Naive B cell (primary cell): Measurements from ENCODE around the gene GRPR. TPM values are rescaled to one million over a fixed set of nuclear protein-coding genes. Genes with fewer than 3 reads are reported as not detected.

ENCODE experiments used
- ATAC-seq, 2 donors: fragments of 150-1000 bp; cut with Tn5 transposase; 2 replicates each; pipeline ENCODE4 v1.10.0; 2021; ENCODE audit warnings: low read depth in 2 of 2, mild to moderate bottlenecking in 2 of 2, moderate library complexity in 2 of 2
- DNase-seq: peaks from one replicate; pipeline ENCODE4 v3.0.0; 2022
- H3K27ac Mint-ChIP-seq, 6 donors: one replicate each; pipeline ENCODE4 v1.8.0; 2020 to 2022; ENCODE audit warnings: mild to moderate bottlenecking in 6 of 6, mixed read lengths in 6 of 6, moderate library complexity in 5 of 6, inconsistent platforms in 2 of 6
- H3K27me3 Mint-ChIP-seq, 3 donors: one replicate each; pipeline ENCODE4 v1.8.0; 2021 to 2022; ENCODE audit warnings: mixed read lengths in 3 of 3, mild to moderate bottlenecking in 1 of 3
- H3K36me3 Mint-ChIP-seq, 2 donors: one replicate each; pipeline ENCODE4 v1.8.0; 2020 to 2022; ENCODE audit warnings: mixed read lengths in 2 of 2, inconsistent platforms in 1 of 2, mild to moderate bottlenecking in 1 of 2
- H3K4me1 Mint-ChIP-seq, 3 donors: one replicate each; pipeline ENCODE4 v1.8.0; 2020 to 2022; ENCODE audit warnings: mixed read lengths in 3 of 3, inconsistent platforms in 1 of 3, mild to moderate bottlenecking in 1 of 3, moderate library complexity in 1 of 3
- H3K4me3 Mint-ChIP-seq, 8 donors: one replicate each; pipeline ENCODE4 v1.8.0; 2020 to 2022; ENCODE audit warnings: mild to moderate bottlenecking in 8 of 8, mixed read lengths in 8 of 8, moderate library complexity in 8 of 8, inconsistent platforms in 2 of 8
- H3K9me3 Mint-ChIP-seq, 7 donors: one replicate each; pipeline ENCODE4 v1.8.0; 2020 to 2022; ENCODE audit warnings: mixed read lengths in 7 of 7, mild to moderate bottlenecking in 5 of 7, inconsistent platforms in 2 of 7, moderate library complexity in 1 of 7
- polyA plus RNA-seq, 6 donors: library from polyadenylated mRNA; unstranded; fragments of 300-500 nt; fragmentation: Illumina TruSeq; gene quantifications; one replicate each; pipeline ENCODE4 v1.2.3, GENCODE V29; 2021; ENCODE audit warnings: low read depth in 6 of 6

The GRPR gene
- polyA plus RNA-seq = under 1 TPM in 3 of 6 donors, not detected in 3; 0.21 to 0.48 (median 0.34) TPM

- H3K4me3 Mint-ChIP-seq = peak within 1 kb of the TSS in 3 of 8 donors; percentile 24 to 77 (median 40)
- peak within 1 kb of the TSS in 2 of 6 donors; percentile 44 to 59 for H3K27ac Mint-ChIP-seq
- no peaks in the 10 kb centered on the region for H3K36me3 Mint-ChIP-seq
- DNase-seq = peak; percentile 55
- peaks cover 6 to 11% (median 6%) of the 10 kb centered on the region in 3 donors for H3K27me3 Mint-ChIP-seq
- peaks cover 0 to 7% (median 4%) of the 10 kb centered on the region in 7 donors for H3K9me3 Mint-ChIP-seq
- H3K4me1 Mint-ChIP-seq = peaks cover 25 to 38% (median 27%) of the 10 kb centered on the region in 3 donors
- ATAC-seq = peak; percentile 87 to 89
Observed at GRCh38 chrX:16123222-16123786, at the start of gene GRPR. Gene GRPR (plus strand): TSS chrX:16123565. CDS start chrX:16123954, 389 bp downstream.

GRCh38 chrX:16075087-16075486 lies 48.3 kb upstream of the GRPR start:
- Mint-ChIP-seq H3K27me3 (peaks cover 0 to 11% (median 4%) of the 10 kb centered on the region in 3 donors), H3K36me3 (no peaks in the 10 kb centered on the region), H3K9me3 (peaks cover 0 to 17% (median 4%) of the 10 kb centered on the region in 7 donors), H3K27ac (no peak overlapping the region), H3K4me3 (no peak overlapping the region), H3K4me1 (no peaks in the 10 kb centered on the region)
- DNase-seq = no peak
- no peak for ATAC-seq

- Mint-ChIP-seq H3K27ac (no peak overlapping the region), H3K4me3 (no peak overlapping the region), H3K9me3 (peaks cover 0 to 7% (median 0%) of the 10 kb centered on the region in 7 donors), H3K4me1 (no peaks in the 10 kb centered on the region), H3K36me3 (no peaks in the 10 kb centered on the region), H3K27me3 (peaks cover 0 to 13% (median 4%) of the 10 kb centered on the region in 3 donors)
- no peak for DNase-seq
- ATAC-seq = no peak
Observed at GRCh38 chrX:16076834-16077233, 46.5 kb upstream of the GRPR start.

GRCh38 chrX:16077811-16078210 lies 45.6 kb upstream of the GRPR start:
- DNase-seq = no peak
- H3K27me3 Mint-ChIP-seq = peaks cover 0 to 18% (median 4%) of the 10 kb centered on the region in 3 donors
- no peaks in the 10 kb centered on the region for H3K4me1 Mint-ChIP-seq
- H3K36me3 Mint-ChIP-seq = no peaks in the 10 kb centered on the region
- H3K4me3 Mint-ChIP-seq = no peak overlapping the region
- H3K27ac Mint-ChIP-seq = no peak overlapping the region
- peaks cover 0 to 4% (median 0%) of the 10 kb centered on the region in 7 donors for H3K9me3 Mint-ChIP-seq
- no peak for ATAC-seq

- Mint-ChIP-seq H3K4me3 (no peak overlapping the region), H3K4me1 (no peaks in the 10 kb centered on the region), H3K27me3 (peaks cover 0 to 29% (median 4%) of the 10 kb centered on the region in 3 donors), H3K9me3 (peaks cover 0 to 3% (median 0%) of the 10 kb centered on the region in 7 donors), H3K36me3 (no peaks in the 10 kb centered on the region), H3K27ac (peak overlapping the region in 1 of 6 donors; percentile 56)
- no peak for DNase-seq
- no peak for ATAC-seq
Observed at GRCh38 chrX:16081357-16081756, 42.0 kb upstream of the GRPR start.

- H3K4me3 Mint-ChIP-seq = no peak overlapping the region
- no peak for DNase-seq
- no peak for ATAC-seq
- peaks cover 0 to 28% (median 0%) of the 10 kb centered on the region in 3 donors for H3K27me3 Mint-ChIP-seq
- H3K4me1 Mint-ChIP-seq = no peaks in the 10 kb centered on the region
- peaks cover 0 to 3% (median 0%) of the 10 kb centered on the region in 7 donors for H3K9me3 Mint-ChIP-seq
- H3K36me3 Mint-ChIP-seq = no peaks in the 10 kb centered on the region
- H3K27ac Mint-ChIP-seq = no peak overlapping the region
Observed at GRCh38 chrX:16082470-16083085, 40.8 kb upstream of the GRPR start.

- Mint-ChIP-seq H3K4me1 (no peaks in the 10 kb centered on the region), H3K27me3 (peaks cover 0 to 22% (median 0%) of the 10 kb centered on the region in 3 donors), H3K36me3 (no peaks in the 10 kb centered on the region), H3K27ac (no peak overlapping the region), H3K9me3 (peaks cover 0 to 3% (median 0%) of the 10 kb centered on the region in 7 donors), H3K4me3 (no peak overlapping the region)
- no peak for ATAC-seq
- DNase-seq = no peak
Observed at GRCh38 chrX:16087076-16087475, 36.3 kb upstream of the GRPR start.

- Mint-ChIP-seq H3K4me3 (no peak overlapping the region), H3K27me3 (peaks cover 0 to 22% (median 10%) of the 10 kb centered on the region in 3 donors), H3K9me3 (peaks cover 0 to 3% (median 0%) of the 10 kb centered on the region in 7 donors), H3K36me3 (no peaks in the 10 kb centered on the region), H3K27ac (no peak overlapping the region), H3K4me1 (no peaks in the 10 kb centered on the region)
- no peak for DNase-seq
- ATAC-seq = no peak
Observed at GRCh38 chrX:16089086-16089485, 34.3 kb upstream of the GRPR start.

- H3K36me3 Mint-ChIP-seq = no peaks in the 10 kb centered on the region
- peaks cover 0 to 17% (median 5%) of the 10 kb centered on the region in 7 donors for H3K9me3 Mint-ChIP-seq
- H3K27ac Mint-ChIP-seq = no peak overlapping the region
- H3K4me3 Mint-ChIP-seq = no peak overlapping the region
- no peak for ATAC-seq
- peaks cover 0 to 18% (median 17%) of the 10 kb centered on the region in 3 donors for H3K27me3 Mint-ChIP-seq
- H3K4me1 Mint-ChIP-seq = no peaks in the 10 kb centered on the region
- no peak for DNase-seq
Observed at GRCh38 chrX:16096141-16096540, 27.2 kb upstream of the GRPR start.

- peaks cover 8 to 28% (median 18%) of the 10 kb centered on the region in 3 donors for H3K4me1 Mint-ChIP-seq
Observed at GRCh38 chrX:16100673-16101072, 22.7 kb upstream of the GRPR start.

GRCh38 chrX:16101581-16101980 lies 21.8 kb upstream of the GRPR start:
- Mint-ChIP-seq H3K9me3 (peaks cover 0 to 14% (median 5%) of the 10 kb centered on the region in 7 donors), H3K36me3 (no peaks in the 10 kb centered on the region), H3K4me1 (peaks cover 9 to 36% (median 26%) of the 10 kb centered on the region in 3 donors), H3K27me3 (peaks cover 0 to 7% (median 6%) of the 10 kb centered on the region in 3 donors), H3K4me3 (no peak overlapping the region), H3K27ac (no peak overlapping the region)
- ATAC-seq (no peak), DNase-seq (no peak)

More at GRCh38 chrX:16100673-16101072, 22.7 kb upstream of the GRPR start:
- no peak for DNase-seq
- no peaks in the 10 kb centered on the region for H3K36me3 Mint-ChIP-seq
- H3K27me3 Mint-ChIP-seq = peaks cover 0 to 7% (median 6%) of the 10 kb centered on the region in 3 donors
- no peak overlapping the region for H3K27ac Mint-ChIP-seq
- no peak overlapping the region for H3K4me3 Mint-ChIP-seq
- peaks cover 0 to 12% (median 2%) of the 10 kb centered on the region in 7 donors for H3K9me3 Mint-ChIP-seq
- no peak for ATAC-seq

GRCh38 chrX:16103625-16104024 lies 19.7 kb upstream of the GRPR start:
- peak overlapping the region in 3 of 6 donors; percentile 40 to 83 (median 78) for H3K27ac Mint-ChIP-seq
- peak overlapping the region in 2 of 8 donors; percentile 74 to 79 for H3K4me3 Mint-ChIP-seq
- H3K27me3 Mint-ChIP-seq = peaks cover 0 to 7% (median 6%) of the 10 kb centered on the region in 3 donors
- no peak for DNase-seq
- no peak for ATAC-seq
- H3K36me3 Mint-ChIP-seq = no peaks in the 10 kb centered on the region
- peaks cover 0 to 14% (median 5%) of the 10 kb centered on the region in 7 donors for H3K9me3 Mint-ChIP-seq
- H3K4me1 Mint-ChIP-seq = peaks cover 9 to 41% (median 34%) of the 10 kb centered on the region in 3 donors

- Mint-ChIP-seq H3K27me3 (no peaks in the 10 kb centered on the region), H3K9me3 (peaks cover 2 to 7% (median 4%) of the 10 kb centered on the region in 7 donors), H3K4me3 (no peak overlapping the region), H3K27ac (peak overlapping the region in 2 of 6 donors; percentile 24 to 63), H3K36me3 (no peaks in the 10 kb centered on the region), H3K4me1 (peaks cover 2 to 16% (median 12%) of the 10 kb centered on the region in 3 donors)
- ATAC-seq (no peak), DNase-seq (no peak)
Observed at GRCh38 chrX:16112428-16112827, 10.9 kb upstream of the GRPR start.
